Upper lobe of left lung (tissue), 6 donors: ENCODE measurements around the gene TRIP13. TPM values are rescaled to one million over a fixed set of nuclear protein-coding genes. Genes with fewer than 3 reads are reported as not detected.

ENCODE experiments used
- ATAC-seq, 2 donors: fragments of 200-7000 bp; cut with Tn5 transposase; one replicate each; pipeline ENCODE4 v1.9.1; 2022; ENCODE audit warnings: mild to moderate bottlenecking in 2 of 2, moderate library complexity in 2 of 2; ENCODE audit not compliant: low FRiP score in 2 of 2
- DNase-seq, 2 donors: peaks; one replicate each; pipeline ENCODE4 v3.0.0-alpha.2; 2019 to 2020
- H3K27ac ChIP-seq, 4 donors: fragments of 200-600 bp; sonication (generic); one replicate each; pipeline ENCODE4 v1.5.1; 2016 to 2019
- H3K27me3 ChIP-seq, 4 donors: fragments of 200-600 bp; sonication (generic); one replicate each; pipeline ENCODE4 v1.5.1; 2017 to 2019
- H3K36me3 ChIP-seq, 4 donors: fragments of 200-600 bp; sonication (generic); one replicate each; pipeline ENCODE4 v1.5.1; 2016 to 2019
- H3K4me1 ChIP-seq, 4 donors: fragments of 200-600 bp; sonication (generic); one replicate each; pipeline ENCODE4 v1.5.1; 2018 to 2019
- H3K4me3 ChIP-seq, 4 donors: fragments of 200-600 bp; sonication (generic); one replicate each; pipeline ENCODE4 v1.5.1; 2017 to 2019; ENCODE audit warnings: mild to moderate bottlenecking in 2 of 4, moderate library complexity in 1 of 4
- H3K9me3 ChIP-seq, 4 donors: fragments of 200-600 bp; sonication (generic); one replicate each; pipeline ENCODE4 v1.5.1; 2018 to 2019
- EP300 ChIP-seq, 4 donors: sonication (generic); formaldehyde crosslinking; IDR thresholded peaks; one replicate each; pipeline ENCODE4 v1.5.1; 2017; ENCODE audit warnings: antibody characterized with exemption in 4 of 4, control low read depth in 2 of 4
- POLR2A ChIP-seq, 4 donors: fragments of 450-650 bp; IDR thresholded peaks; one replicate each; pipeline ENCODE4 v1.5.1; 2016 to 2017; ENCODE audit warnings: antibody characterized with exemption in 4 of 4, mild to moderate bottlenecking in 2 of 4
- POLR2AphosphoS5 ChIP-seq, 2 donors: sonication (generic); formaldehyde crosslinking; IDR thresholded peaks; one replicate each; pipeline ENCODE4 v1.5.1; 2017; ENCODE audit warnings: antibody characterized with exemption in 2 of 2
- WGBS, 2 donors: methylation state at CpG; one replicate each; pipeline ENCODE4 v1.1.5; 2017 to 2018; 5-methylcytosine and 5-hydroxymethylcytosine counted together
- total RNA-seq, 6 donors: library from RNA; depleted of rRNA in 4 of 6; stranded (reverse); fragments of >200 nt in 4 of 6; gene quantifications; one replicate each; pipeline versions ENCODE4 v1.1.0 to v1.2.1, GENCODE V29; 2016 to 2021
- TF ChIP-seq, protein P1 (sequence below), 6 experiments: fragments of 450-650 bp in 4 of 6; fragments of 200-600 bp in 2 of 6; sonication (generic) in 2 of 6; IDR thresholded peaks; one replicate each; pipeline ENCODE4 v1.5.1; 2016 to 2019; ENCODE audit warnings: antibody characterized with exemption in 6 of 6
- donor health status: DM: no; HTN: no; CAD: no; lungs with moderate emphysema.
- donor health status: DM: no; HTN: yes; CAD: no; lungs with severe emphysema.

The TRIP13 gene
- total RNA-seq, 6 donors from 2014 or later, result 1.0 to 2.1 (median 1.5) TPM

DNA sequence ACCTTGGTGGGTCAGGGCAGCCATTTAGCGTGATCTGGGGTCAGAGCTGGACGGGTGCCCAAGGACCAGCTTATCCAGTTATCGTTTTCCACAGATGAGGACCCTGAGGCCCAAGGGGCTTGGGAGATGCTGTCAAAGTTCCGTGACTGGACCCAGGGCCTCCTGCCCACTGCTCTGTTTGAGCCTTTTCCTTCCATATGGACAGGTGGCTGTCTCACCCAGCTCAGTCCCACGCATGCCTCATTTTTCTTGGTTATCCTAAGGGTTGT lies 56.5 kb downstream of the TRIP13 start:
- TF ChIP-seq, protein P1, sequence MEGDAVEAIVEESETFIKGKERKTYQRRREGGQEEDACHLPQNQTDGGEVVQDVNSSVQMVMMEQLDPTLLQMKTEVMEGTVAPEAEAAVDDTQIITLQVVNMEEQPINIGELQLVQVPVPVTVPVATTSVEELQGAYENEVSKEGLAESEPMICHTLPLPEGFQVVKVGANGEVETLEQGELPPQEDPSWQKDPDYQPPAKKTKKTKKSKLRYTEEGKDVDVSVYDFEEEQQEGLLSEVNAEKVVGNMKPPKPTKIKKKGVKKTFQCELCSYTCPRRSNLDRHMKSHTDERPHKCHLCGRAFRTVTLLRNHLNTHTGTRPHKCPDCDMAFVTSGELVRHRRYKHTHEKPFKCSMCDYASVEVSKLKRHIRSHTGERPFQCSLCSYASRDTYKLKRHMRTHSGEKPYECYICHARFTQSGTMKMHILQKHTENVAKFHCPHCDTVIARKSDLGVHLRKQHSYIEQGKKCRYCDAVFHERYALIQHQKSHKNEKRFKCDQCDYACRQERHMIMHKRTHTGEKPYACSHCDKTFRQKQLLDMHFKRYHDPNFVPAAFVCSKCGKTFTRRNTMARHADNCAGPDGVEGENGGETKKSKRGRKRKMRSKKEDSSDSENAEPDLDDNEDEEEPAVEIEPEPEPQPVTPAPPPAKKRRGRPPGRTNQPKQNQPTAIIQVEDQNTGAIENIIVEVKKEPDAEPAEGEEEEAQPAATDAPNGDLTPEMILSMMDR (IDR thresholded peaks at IDR 0.05), result no peak
- TF ChIP-seq EP300 (IDR thresholded peaks at IDR 0.05), result no peak
- TF ChIP-seq POLR2AphosphoS5 (IDR thresholded peaks at IDR 0.05), result no peak
- no peak for TF ChIP-seq POLR2A (IDR thresholded peaks at IDR 0.05)
- no peaks in the 10 kb centered on the region for H3K36me3 ChIP-seq
- H3K9me3 ChIP-seq, result no peaks in the 10 kb centered on the region
- WGBS, 2 donors, result 85 to 90% methylated on average over 5 of the region's 5 CpGs
- DNase-seq (no peak), ATAC-seq (no peak)
- H3K4me1 ChIP-seq, result peaks cover 0 to 6% (median 0%) of the 10 kb centered on the region in 4 donors
- no peak overlapping the region for H3K27ac ChIP-seq
- H3K4me3 ChIP-seq, result no peak overlapping the region
- H3K27me3 ChIP-seq, result no peaks in the 10 kb centered on the region

DNA sequence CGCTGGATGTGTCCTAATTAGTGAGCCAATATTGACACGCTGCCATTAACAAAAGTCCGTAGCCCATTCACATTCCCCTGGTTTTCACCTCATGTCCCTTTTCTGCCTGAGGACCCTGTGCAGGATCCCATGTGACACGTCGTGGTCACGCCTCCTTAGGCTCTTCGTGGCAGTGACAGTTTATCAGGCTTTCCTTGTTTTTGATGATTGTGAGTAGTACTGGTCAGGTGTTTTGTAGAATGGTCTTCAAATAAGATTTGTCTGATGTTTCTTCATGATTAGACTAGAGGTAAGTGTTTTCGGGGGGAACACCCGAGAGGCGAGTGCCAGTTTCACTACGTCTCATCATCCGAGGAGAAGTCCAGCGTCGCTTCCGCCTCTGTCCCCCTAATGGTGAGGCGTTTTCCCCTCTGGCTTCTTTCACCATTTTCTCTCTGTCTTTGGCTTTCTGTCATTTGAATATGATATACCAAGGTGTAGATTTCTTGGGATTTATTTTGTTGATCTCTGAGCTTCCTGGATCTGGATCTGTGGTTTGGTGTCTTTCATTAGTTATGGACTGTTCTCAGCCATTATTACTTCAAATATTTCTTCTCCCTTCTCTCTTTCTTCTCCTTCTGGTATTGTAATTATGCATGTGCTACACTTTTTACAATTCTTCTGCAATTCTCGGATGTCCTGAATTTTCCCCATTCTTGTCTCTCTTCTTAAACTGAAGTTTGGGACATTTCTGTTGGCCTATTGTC lies 57.3 kb downstream of the TRIP13 start:
- Histone ChIP-seq H3K36me3 (no peaks in the 10 kb centered on the region), H3K27me3 (no peaks in the 10 kb centered on the region), H3K27ac (no peak overlapping the region), H3K4me1 (peaks cover 0 to 6% (median 0%) of the 10 kb centered on the region in 4 donors), H3K9me3 (no peaks in the 10 kb centered on the region), H3K4me3 (no peak overlapping the region)
- ATAC-seq (no peak), DNase-seq (no peak)
- WGBS, 2 donors, result 92 to 93% methylated on average over 17 of the region's 17 CpGs
- TF ChIP-seq POLR2A (IDR thresholded peaks at IDR 0.05) (no peak), EP300 (IDR thresholded peaks at IDR 0.05) (no peak), POLR2AphosphoS5 (IDR thresholded peaks at IDR 0.05) (no peak)
- TF ChIP-seq, protein P1 (IDR thresholded peaks at IDR 0.05), result no peak

DNA sequence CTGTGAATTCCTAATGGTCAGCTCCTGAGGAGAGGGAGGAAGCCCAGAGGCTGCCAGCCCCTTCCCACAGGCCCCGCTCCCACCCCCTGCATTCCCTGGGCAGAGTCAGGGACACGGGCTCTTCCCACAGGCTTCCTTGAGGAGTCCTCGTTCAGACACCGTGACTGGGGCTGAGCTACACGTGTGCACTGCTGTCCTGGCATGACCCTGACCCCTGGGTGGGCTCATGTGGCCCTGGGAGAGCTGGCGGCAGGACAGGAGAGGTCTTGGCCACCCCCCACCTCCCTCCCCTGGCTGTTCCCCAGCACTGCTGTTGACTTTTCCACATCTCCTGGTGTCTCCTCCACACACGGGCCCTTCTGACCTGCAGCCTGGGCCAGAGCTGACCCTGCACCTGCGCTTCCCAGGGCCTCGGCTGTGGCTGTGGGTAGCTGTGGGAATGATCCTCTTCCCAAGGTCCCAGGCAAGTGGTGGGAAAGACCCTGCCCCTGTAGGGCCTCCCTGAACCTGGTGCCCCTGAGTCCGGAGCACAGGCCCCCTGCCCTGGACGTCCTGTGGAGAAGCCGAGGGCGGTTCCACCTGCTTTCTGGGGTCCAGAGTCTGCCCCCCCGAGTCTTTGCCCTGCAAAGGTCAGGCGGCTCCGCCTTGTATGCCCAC lies 59.4 kb downstream of the TRIP13 start:
- Histone ChIP-seq H3K36me3 (no peaks in the 10 kb centered on the region), H3K27me3 (no peaks in the 10 kb centered on the region), H3K4me3 (no peak overlapping the region), H3K4me1 (peaks cover 8 to 15% (median 14%) of the 10 kb centered on the region in 4 donors), H3K27ac (no peak overlapping the region), H3K9me3 (no peaks in the 10 kb centered on the region)
- DNase-seq (peak in 1 of 2 donors; percentile 52), ATAC-seq (no peak)
- TF ChIP-seq, protein P1 (IDR thresholded peaks at IDR 0.05), result no peak
- TF ChIP-seq EP300 (IDR thresholded peaks at IDR 0.05) (no peak), POLR2AphosphoS5 (IDR thresholded peaks at IDR 0.05) (no peak), POLR2A (IDR thresholded peaks at IDR 0.05) (no peak)
- 85 to 93% methylated on average over 16 of the region's 16 CpGs for WGBS, 2 donors

DNA sequence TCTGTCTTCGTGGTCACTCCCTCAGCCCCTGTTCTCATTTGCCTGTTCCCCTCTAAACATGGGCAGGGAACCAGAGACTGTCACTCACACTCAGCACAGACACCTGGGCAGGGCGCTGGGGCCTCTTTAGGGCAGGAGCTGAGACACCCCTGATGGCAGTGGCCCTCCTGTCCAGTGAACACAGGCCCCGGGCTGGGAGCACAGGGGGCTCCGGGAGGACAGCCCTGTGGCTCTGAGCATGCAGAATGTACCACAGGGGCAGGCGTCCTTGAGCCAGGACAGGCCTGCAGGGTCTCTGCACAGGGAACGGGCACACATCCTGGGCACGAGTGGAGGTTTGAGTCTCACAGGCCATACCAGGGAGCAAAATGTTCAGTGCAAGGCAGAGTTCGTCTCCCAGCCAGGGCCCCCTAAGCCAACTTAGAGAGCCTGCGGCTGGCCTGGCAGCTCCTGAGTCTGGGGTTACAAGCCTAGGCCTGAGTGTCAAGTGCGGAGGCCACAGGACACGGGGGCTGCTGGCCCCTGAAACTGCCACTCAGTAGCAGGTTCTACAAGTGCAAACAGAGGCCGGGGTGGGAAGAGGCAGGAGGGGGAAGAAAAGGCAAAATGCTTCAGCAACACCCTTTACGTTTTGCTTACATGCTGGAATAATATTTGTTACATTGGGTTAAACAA lies 60.0 kb downstream of the TRIP13 start:
- no peak for ATAC-seq
- 80 to 88% methylated on average over 7 to 13 of the region's 13 CpGs for WGBS, 2 donors
- no peak overlapping the region for H3K4me3 ChIP-seq
- H3K9me3 ChIP-seq, result no peaks in the 10 kb centered on the region
- no peaks in the 10 kb centered on the region for H3K36me3 ChIP-seq
- no peaks in the 10 kb centered on the region for H3K27me3 ChIP-seq
- H3K4me1 ChIP-seq, result peaks cover 15 to 21% (median 20%) of the 10 kb centered on the region in 4 donors
- DNase-seq, result no peak
- no peak overlapping the region for H3K27ac ChIP-seq
- no peak for TF ChIP-seq EP300 (IDR thresholded peaks at IDR 0.05)
- TF ChIP-seq, protein P1 (IDR thresholded peaks at IDR 0.05), result no peak
- no peak for TF ChIP-seq POLR2A (IDR thresholded peaks at IDR 0.05)
- no peak for TF ChIP-seq POLR2AphosphoS5 (IDR thresholded peaks at IDR 0.05)
